MCF 10A (cell line): ENCODE measurements around the gene DNLZ. TPM values are rescaled to one million over a fixed set of nuclear protein-coding genes. Genes with fewer than 3 reads are reported as not detected.

Source experiments
- BruUV-seq: library from RNA; stranded (reverse); fragments of 400-500 nt; replicated peaks from 2 replicates; lab custom pipeline; 2021; lab: Mats Ljungman, UMichigan
- CTCF ChIA-PET: fragments of 300-600 bp; sonication (Branson Sonifier 250); formaldehyde crosslinking; extraction: SDS; loops from one replicate; lab custom pipeline; 2021; ENCODE audit warnings: antibody characterized with exemption, inconsistent platforms; lab: Yijun Ruan, JAX
- POLR2A ChIA-PET: fragments of 300-600, 350-650 bp; sonication (Branson Sonifier 250); formaldehyde crosslinking; extraction: SDS; loops from one replicate; lab custom pipeline; 2020; ENCODE audit warnings: antibody characterized with exemption, inconsistent platforms; lab: Yijun Ruan, JAX
- DNase-seq: peaks from one replicate; pipeline ENCODE4 v3.0.0-alpha.2; 2018; ENCODE audit not compliant: unreplicated experiment
- H3K27ac Mint-ChIP-seq: one replicate; pipeline ENCODE4 v1.8.0; 2022; ENCODE audit warnings: mild to moderate bottlenecking, low read depth, mixed read lengths; ENCODE audit not compliant: unreplicated experiment
- H3K27me3 Mint-ChIP-seq: one replicate; pipeline ENCODE4 v1.8.0; 2022; ENCODE audit warnings: mixed read lengths; ENCODE audit not compliant: insufficient read depth, unreplicated experiment
- H3K36me3 Mint-ChIP-seq: one replicate; pipeline ENCODE4 v1.8.0; 2022; ENCODE audit warnings: mild to moderate bottlenecking, moderate library complexity, mixed read lengths; ENCODE audit not compliant: insufficient read depth, unreplicated experiment
- H3K4me1 Mint-ChIP-seq: one replicate; pipeline ENCODE4 v1.8.0; 2022; ENCODE audit warnings: mixed read lengths; ENCODE audit not compliant: insufficient read depth, unreplicated experiment
- H3K4me3 Mint-ChIP-seq: one replicate; pipeline ENCODE4 v1.8.0; 2022; ENCODE audit warnings: mild to moderate bottlenecking, moderate library complexity, mixed read lengths; ENCODE audit not compliant: unreplicated experiment
- H3K9me3 Mint-ChIP-seq: one replicate; pipeline ENCODE4 v1.8.0; 2022; ENCODE audit warnings: mixed read lengths; ENCODE audit not compliant: unreplicated experiment
- intact Hi-C: fragments of 100-400 bp; cut with micrococcal nuclease; formaldehyde crosslinking; loops from 2 replicates; pipeline ENCODE4 v1.14.1; 2022
- total RNA-seq: library from RNA; stranded (reverse); gene quantifications from 2 replicates; pipeline ENCODE4 v1.2.3, GENCODE V29; 2022
- TF ChIP-seq, protein P1 (sequence below): fragments of 200-600 bp; IDR thresholded peaks from one replicate; pipeline ENCODE4 v1.8.0; 2022; ENCODE audit warnings: antibody characterized with exemption, mild to moderate bottlenecking; ENCODE audit not compliant: unreplicated experiment

DNLZ gene
- total RNA-seq, 1 experiment from 2014 or later, result 30.5 TPM

DNA sequence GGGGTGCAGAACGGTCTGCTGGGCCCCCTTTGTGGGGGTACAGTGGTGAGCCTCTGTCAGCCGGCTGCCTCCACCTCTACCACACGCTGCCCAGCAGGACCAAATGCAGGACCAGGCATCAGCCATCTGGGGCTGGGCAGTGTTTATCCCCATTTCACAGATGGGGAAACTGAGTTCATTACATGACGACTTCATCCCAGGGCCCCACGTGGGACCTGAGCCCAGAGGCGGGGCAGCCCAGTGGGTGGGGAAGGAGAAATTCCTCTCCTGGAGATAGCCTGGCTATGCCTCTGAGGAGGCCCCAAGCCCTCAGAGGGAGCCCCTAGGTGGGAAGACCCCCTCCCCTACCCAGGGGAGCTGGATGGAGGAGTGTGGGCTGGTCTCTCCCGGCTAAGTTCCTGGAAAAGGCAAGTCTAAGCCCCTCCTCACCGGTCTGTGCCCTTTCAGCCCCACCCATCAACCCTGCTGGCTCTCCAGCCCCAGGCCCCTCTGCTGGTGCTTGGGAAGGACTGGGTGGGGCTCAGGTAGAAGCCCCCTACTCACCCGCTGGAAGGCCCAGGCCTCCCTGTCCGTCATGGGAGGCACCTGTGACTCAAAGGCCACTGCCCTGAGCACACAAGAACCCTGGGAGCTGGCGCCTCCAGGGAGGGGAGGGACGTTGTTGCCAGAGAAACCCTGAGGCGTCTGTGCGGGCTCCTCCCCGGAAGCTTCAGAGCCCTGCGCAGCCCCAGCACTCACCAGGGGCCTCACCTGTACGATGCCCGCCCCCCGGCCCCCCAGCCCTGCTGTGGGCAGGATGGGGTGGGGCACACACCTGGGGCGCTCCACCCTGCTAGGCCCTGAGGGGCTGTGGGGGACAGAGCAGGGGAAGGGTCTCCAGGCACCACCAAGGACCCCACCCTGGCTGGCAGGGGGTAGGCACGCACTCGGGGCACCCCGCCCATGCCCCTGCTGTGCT is 52.2 kb downstream of the DNLZ start:
- TF ChIP-seq, protein P1, sequence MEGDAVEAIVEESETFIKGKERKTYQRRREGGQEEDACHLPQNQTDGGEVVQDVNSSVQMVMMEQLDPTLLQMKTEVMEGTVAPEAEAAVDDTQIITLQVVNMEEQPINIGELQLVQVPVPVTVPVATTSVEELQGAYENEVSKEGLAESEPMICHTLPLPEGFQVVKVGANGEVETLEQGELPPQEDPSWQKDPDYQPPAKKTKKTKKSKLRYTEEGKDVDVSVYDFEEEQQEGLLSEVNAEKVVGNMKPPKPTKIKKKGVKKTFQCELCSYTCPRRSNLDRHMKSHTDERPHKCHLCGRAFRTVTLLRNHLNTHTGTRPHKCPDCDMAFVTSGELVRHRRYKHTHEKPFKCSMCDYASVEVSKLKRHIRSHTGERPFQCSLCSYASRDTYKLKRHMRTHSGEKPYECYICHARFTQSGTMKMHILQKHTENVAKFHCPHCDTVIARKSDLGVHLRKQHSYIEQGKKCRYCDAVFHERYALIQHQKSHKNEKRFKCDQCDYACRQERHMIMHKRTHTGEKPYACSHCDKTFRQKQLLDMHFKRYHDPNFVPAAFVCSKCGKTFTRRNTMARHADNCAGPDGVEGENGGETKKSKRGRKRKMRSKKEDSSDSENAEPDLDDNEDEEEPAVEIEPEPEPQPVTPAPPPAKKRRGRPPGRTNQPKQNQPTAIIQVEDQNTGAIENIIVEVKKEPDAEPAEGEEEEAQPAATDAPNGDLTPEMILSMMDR, result no peak
- CTCF ChIA-PET, result interaction anchor here (0.5 kb wide), 2 partner anchors 25 to 29 kb away, joined by 3 to 4 read pairs; no protein-coding TSS in a partner anchor
- H3K4me1 Mint-ChIP-seq, result no peaks in the 10 kb centered on the region
- BruUV-seq, result no TSS peak
- H3K27ac Mint-ChIP-seq, result no peak overlapping the region
- H3K36me3 Mint-ChIP-seq, result no peaks in the 10 kb centered on the region
- peaks cover 19% of the 10 kb centered on the region for H3K9me3 Mint-ChIP-seq
- no peak overlapping the region for H3K4me3 Mint-ChIP-seq
- intact Hi-C loops, result no loop called here
- POLR2A ChIA-PET, result no interaction called here
- no peaks in the 10 kb centered on the region for H3K27me3 Mint-ChIP-seq
- no peak for DNase-seq

DNA sequence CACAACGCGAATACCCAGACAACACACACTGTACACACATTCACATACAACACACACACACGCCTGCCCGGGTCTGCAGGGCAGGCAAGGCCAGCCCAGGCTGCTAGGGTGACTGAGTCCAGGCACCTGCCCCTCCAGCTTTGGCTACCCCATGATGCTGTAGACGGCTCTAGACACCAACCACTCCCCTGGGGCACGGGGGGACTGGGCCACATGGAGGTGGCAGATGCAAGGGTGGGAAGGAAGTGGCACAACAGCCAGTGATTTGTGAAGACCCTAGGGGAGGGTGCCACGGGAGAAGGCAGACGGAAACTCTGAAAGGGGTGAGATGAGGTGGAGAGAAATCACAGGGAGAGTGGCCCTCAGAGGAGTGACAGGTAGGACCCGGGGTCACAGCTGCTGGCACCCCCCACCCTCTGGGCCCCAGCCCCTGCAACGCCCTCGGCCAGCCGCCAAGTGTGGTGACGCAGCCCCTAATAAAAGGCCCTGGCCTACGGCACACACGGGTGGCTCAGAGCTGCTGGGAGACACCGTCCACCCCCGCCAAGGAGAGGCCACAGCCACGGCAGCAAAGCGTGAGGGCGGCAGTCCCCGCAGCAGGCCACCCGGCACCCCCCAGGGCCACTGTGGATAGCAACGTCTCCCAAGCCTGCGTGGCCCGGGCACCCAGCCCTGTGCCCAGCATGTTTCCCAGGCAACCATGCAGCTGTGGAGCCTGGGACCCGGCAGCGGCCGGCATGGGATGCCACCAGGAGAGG is 53.1 kb downstream of the DNLZ start:
- TF ChIP-seq, protein P1, result no peak
- Mint-ChIP-seq H3K27ac (no peak overlapping the region), H3K27me3 (no peaks in the 10 kb centered on the region), H3K4me1 (no peaks in the 10 kb centered on the region), H3K36me3 (no peaks in the 10 kb centered on the region), H3K9me3 (peaks cover 11% of the 10 kb centered on the region), H3K4me3 (no peak overlapping the region)
- BruUV-seq, result no TSS peak
- POLR2A ChIA-PET, result no interaction called here
- DNase-seq, result no peak
- intact Hi-C loops, result no loop called here
- CTCF ChIA-PET, result no interaction called here

DNA sequence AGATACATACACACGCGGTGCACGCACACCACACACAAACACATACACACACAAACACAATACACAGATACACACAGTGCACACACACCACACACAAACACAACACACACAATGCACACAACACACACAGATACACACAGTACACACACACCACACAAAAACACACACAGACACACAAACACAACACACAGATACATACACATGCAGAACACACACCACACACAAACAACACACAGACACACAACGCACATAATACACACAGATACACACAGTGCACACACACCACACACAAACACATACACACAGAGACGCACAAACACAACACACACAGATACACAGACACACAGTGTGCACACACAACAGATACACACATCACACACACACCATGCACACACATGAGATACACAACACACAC is 53.7 kb downstream of the DNLZ start:
- peaks cover 4% of the 10 kb centered on the region for H3K9me3 Mint-ChIP-seq
- H3K4me3 Mint-ChIP-seq, result no peak overlapping the region
- TF ChIP-seq, protein P1, result no peak
- no peak for DNase-seq
- CTCF ChIA-PET, result no interaction called here
- no peaks in the 10 kb centered on the region for H3K4me1 Mint-ChIP-seq
- intact Hi-C loops, result no loop called here
- POLR2A ChIA-PET, result no interaction called here
- BruUV-seq, result no TSS peak
- no peaks in the 10 kb centered on the region for H3K36me3 Mint-ChIP-seq
- no peaks in the 10 kb centered on the region for H3K27me3 Mint-ChIP-seq
- H3K27ac Mint-ChIP-seq, result no peak overlapping the region

Other genes with a start within 250 kb of the DNLZ start
- gene TMEM250, start 244.9 kb downstream of the DNLZ start, total RNA-seq, result 43.2 and 45.4 TPM in 2 replicates
- gene LHX3, start 158.6 kb downstream of the DNLZ start, total RNA-seq, result 0.22 and 0.26 TPM in 2 replicates
- gene QSOX2, start 117.9 kb downstream of the DNLZ start, total RNA-seq, result 23.7 and 27.7 TPM in 2 replicates
- not detected in 2 replicates for gene CCDC187, start 59.6 kb downstream of the DNLZ start, total RNA-seq
- 15.5 and 16.4 TPM in 2 replicates for gene GPSM1, start 36.2 kb downstream of the DNLZ start, total RNA-seq
- 0.33 and 0.69 TPM in 2 replicates for gene CARD9, start 9.9 kb upstream of the DNLZ start, total RNA-seq
- gene SNAPC4, start 36.4 kb upstream of the DNLZ start, total RNA-seq, result 9.6 and 9.9 TPM in 2 replicates
- gene ENTR1, start 46.9 kb upstream of the DNLZ start, total RNA-seq, result 58.9 and 82.2 TPM in 2 replicates
- gene PMPCA, start 46.9 kb upstream of the DNLZ start, total RNA-seq, result 66.0 and 66.3 TPM in 2 replicates
- gene INPP5E, start 76.1 kb upstream of the DNLZ start, total RNA-seq, result 16.3 and 17.4 TPM in 2 replicates
- gene SEC16A, start 119.3 kb upstream of the DNLZ start, total RNA-seq, result 85.8 and 88.8 TPM in 2 replicates
- 37.5 and 53.4 TPM in 2 replicates for gene NOTCH1, start 182.3 kb upstream of the DNLZ start, total RNA-seq